ENCODE measurements around the gene KCNC3.

The KCNC3 gene

GRCh38 chr19:50320596-50320995, 8.6 kb downstream of the KCNC3 start:
- no peak for TF ChIP-seq ZNF544 (tag by site-specific recombination; IDR thresholded peaks at IDR 0.05)
- peak; percentile 49; the same call in 1 of the 2 replicates for TF ChIP-seq HIC1 (tag by site-specific recombination; IDR thresholded peaks at IDR 0.05)
- CTCF ChIA-PET = interaction anchor here (0.7 kb wide), 2 partner anchors 177 to 371 kb away, joined by 4 to 5 read pairs; no protein-coding TSS in a partner anchor
- Histone ChIP-seq H3K4me3 (ENCODE audit: low read depth, low read length) (no peak overlapping the region), H3K9me3 (ENCODE audit: control insufficient read depth, insufficient read depth, low read depth, low read length) (no peaks in the 10 kb centered on the region), H3K27ac (ENCODE audit: extremely low read depth, low read depth, low read length) (no peak overlapping the region), H3K36me3 (ENCODE audit: control insufficient read depth in 2 of 2, insufficient read depth in 1 of 2, low read length in 2 of 2) (peaks cover 0 to 6% of the 10 kb centered on the region in 2 experiments; a peak in 1 of 3 replicates), H3K4me1 (ENCODE audit: control insufficient read depth, insufficient read depth, low read length) (no peaks in the 10 kb centered on the region)
- POLR2A ChIA-PET = no interaction called here

GRCh38 chr19:50320051-50320450, 9.1 kb downstream of the KCNC3 start:
- POLR2A ChIA-PET = interaction anchor here (0.6 kb wide), 1 partner anchor 352 kb away, joined by 3 read pairs; no protein-coding TSS in a partner anchor
- Histone ChIP-seq H3K9me3 (ENCODE audit: control insufficient read depth, insufficient read depth, low read depth, low read length) (no peaks in the 10 kb centered on the region), H3K4me1 (ENCODE audit: control insufficient read depth, insufficient read depth, low read length) (peaks cover 1% of the 10 kb centered on the region; the same call in 1 of the 2 replicates), H3K36me3 (ENCODE audit: control insufficient read depth in 2 of 2, insufficient read depth in 1 of 2, low read length in 2 of 2) (peaks cover 0 to 6% of the 10 kb centered on the region in 2 experiments; a peak in 1 of 3 replicates), H3K4me3 (ENCODE audit: low read depth, low read length) (no peak overlapping the region), H3K27ac (ENCODE audit: extremely low read depth, low read depth, low read length) (no peak overlapping the region)
- TF ChIP-seq ZNF600 (tag by site-specific recombination; IDR thresholded peaks at IDR 0.05) = no peak
- TF ChIP-seq ZNF37A (tag by site-specific recombination; IDR thresholded peaks at IDR 0.05) = no peak
- TF ChIP-seq ZNF366 (tag by site-specific recombination; conservative IDR thresholded peaks at IDR 0.05) = no peak
- TF ChIP-seq ZNF2 (tag by site-specific recombination; IDR thresholded peaks at IDR 0.05) = no peak
- TF ChIP-seq GLI4 (tag by site-specific recombination; IDR thresholded peaks at IDR 0.05) = no peak
- no peak for TF ChIP-seq PRDM4 (tag by site-specific recombination; IDR thresholded peaks at IDR 0.05)
- TF ChIP-seq SCRT1 (tag by site-specific recombination; IDR thresholded peaks at IDR 0.05; ENCODE audit: borderline replicate concordance) = no peak
- TF ChIP-seq GLIS2 (tag by site-specific recombination; IDR thresholded peaks at IDR 0.05) = no peak
- TF ChIP-seq ZNF239 (tag by site-specific recombination; IDR thresholded peaks at IDR 0.05) = no peak
- CTCF ChIA-PET = interaction anchor here (0.7 to 1.0 kb wide), 3 partner anchors 34 to 177 kb away, joined by 3 to 4 read pairs (median 3); no protein-coding TSS in a partner anchor

- H3K4me1 ChIP-seq (ENCODE audit: control insufficient read depth, insufficient read depth, low read length) = peaks cover 5% of the 10 kb centered on the region; the same call in 1 of the 2 replicates
- no peak overlapping the region for H3K4me3 ChIP-seq (ENCODE audit: low read depth, low read length)
- H3K36me3 ChIP-seq (ENCODE audit: control insufficient read depth in 2 of 2, insufficient read depth in 1 of 2, low read length in 2 of 2) = peaks cover 0 to 6% of the 10 kb centered on the region in 2 experiments; a peak in 1 of 3 replicates
- ChIA-PET CTCF (interaction anchor here (0.6 to 1.0 kb wide), 3 partner anchors 88 to 172 kb away, joined by 3 read pairs; no protein-coding TSS in a partner anchor), POLR2A (interaction anchor here (0.6 to 1.4 kb wide), 3 partner anchors 10 to 479 kb away, joined by 3 to 4 read pairs (median 4); partner anchors contain the start of gene KCNC3)
- no peaks in the 10 kb centered on the region for H3K9me3 ChIP-seq (ENCODE audit: control insufficient read depth, insufficient read depth, low read depth, low read length)
- H3K27ac ChIP-seq (ENCODE audit: extremely low read depth, low read depth, low read length) = no peak overlapping the region
- TF ChIP-seq INSM2 (tag by site-specific recombination; IDR thresholded peaks at IDR 0.05) (no peak), ZNF423 (tag by site-specific recombination; IDR thresholded peaks at IDR 0.05) (no peak), ZNF140 (tag by site-specific recombination; IDR thresholded peaks at IDR 0.05) (no peak), ZNF24 (tag by site-specific recombination; IDR thresholded peaks at IDR 0.05) (no peak), ZSCAN18 (tag by site-specific recombination; IDR thresholded peaks at IDR 0.05) (no peak), ZNF747 (tag by site-specific recombination; IDR thresholded peaks at IDR 0.05) (no peak), ZNF16 (tag by site-specific recombination; IDR thresholded peaks at IDR 0.05; ENCODE audit: low read depth) (no peak), ZNF530 (tag by site-specific recombination; IDR thresholded peaks at IDR 0.05; ENCODE audit: low read depth) (no peak), PRDM6 (tag by site-specific recombination; IDR thresholded peaks at IDR 0.05) (no peak), ZNF560 (tag by site-specific recombination; IDR thresholded peaks at IDR 0.05; ENCODE audit: borderline replicate concordance) (no peak), ZNF416 (tag by site-specific recombination; IDR thresholded peaks at IDR 0.05) (no peak), ZNF664 (tag by site-specific recombination; IDR thresholded peaks at IDR 0.05) (no peak)
Observed at GRCh38 chr19:50319156-50319555, 10.0 kb downstream of the KCNC3 start.

Measured in HEK293 (cell line).